ENCODE results near the gene UBL4B.

GRCh38 chr1:110161849-110162248 lies 49.6 kb downstream of the UBL4B start:
- TF ChIP-seq CTCF (tag by site-specific recombination; IDR thresholded peaks at IDR 0.05) (no peak), ZBTB10 (tag by site-specific recombination; IDR thresholded peaks at IDR 0.05) (no peak), HOXA7 (CRISPR knock-in tag; IDR thresholded peaks at IDR 0.05; ENCODE audit: borderline replicate concordance) (no peak)

All from HEK293 (cell line).